Measurements from ENCODE around the gene MSRB1. TPM values are rescaled to one million over a fixed set of nuclear protein-coding genes. Genes with fewer than 3 reads are reported as not detected.
"Not testable (repeated sequence)": the region's sequence is repeated elsewhere in the genome, so short reads cannot be mapped to it uniquely, and the experiment has no call there.

MSRB1 gene
- polyA plus RNA-seq, 10 donors = 17.6 to 40.8 (median 27.6) TPM

DNA sequence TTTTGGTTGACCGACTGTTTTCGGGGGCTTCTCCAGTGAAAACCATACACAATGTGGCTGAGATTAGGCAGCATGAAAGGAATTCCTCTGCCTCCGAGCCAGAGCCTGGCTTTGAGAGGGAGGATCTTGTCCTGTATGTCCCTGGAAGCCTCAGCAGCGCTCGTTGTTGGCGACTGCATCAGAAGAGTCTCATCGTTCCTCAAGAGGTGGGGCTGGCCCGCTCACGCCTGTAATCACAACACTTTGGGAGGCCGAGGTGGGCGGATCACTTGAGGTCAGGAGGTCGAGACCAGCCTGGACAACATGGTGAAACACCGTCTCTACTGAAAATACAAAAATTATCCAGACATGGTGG lies 39.8 kb downstream of the MSRB1 start:
- DNase-seq = no peak

DNA sequence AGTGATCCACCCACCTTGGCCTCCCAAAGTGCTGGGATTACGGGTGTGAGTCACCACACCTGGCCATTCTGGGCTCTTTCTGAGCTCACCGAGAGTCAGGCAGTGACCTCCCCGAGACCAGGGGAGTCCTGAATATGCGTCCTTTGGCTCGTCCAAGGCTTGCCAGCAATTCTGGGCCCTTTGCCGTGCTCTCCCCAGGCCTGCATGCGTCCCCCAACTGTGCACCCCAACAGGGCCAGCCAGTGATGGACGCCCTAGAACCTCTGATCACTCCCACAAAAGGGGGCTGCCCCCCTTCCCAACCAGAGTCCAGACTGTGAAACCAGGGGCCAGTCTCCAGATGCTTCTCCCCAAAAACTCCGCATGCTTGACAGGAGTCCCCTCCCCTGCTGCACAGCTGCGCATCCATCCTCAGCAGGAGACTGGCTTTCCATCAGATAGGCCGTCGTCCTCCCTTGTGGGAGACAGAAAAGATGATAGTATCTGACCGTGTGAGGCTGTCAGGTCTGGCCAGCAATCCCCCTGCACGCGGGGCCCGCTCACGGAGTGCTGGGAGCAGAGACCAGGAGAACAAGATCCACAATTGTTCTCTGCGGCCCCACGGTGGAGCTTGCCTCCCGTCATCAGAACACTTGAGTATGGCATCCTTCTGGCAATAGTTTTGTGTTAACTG lies 40.3 kb downstream of the MSRB1 start:
- no peak for DNase-seq

DNA sequence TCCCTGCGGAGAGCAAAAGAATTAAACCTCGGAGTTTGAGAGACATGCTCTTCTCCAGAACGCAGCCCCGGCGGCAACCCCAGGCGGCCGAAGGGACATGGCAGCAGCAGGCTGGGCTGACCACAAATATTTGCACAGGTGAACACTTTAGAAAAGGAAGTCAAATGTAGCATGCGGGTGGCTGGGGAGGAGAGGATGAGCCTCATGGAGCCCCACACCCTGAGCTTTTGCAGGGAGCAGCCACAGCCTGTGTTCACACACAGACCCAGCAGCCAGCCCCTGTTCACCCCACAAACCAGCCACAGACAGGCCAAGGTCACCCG lies 42.6 kb downstream of the MSRB1 start:
- no peak for DNase-seq

DNA sequence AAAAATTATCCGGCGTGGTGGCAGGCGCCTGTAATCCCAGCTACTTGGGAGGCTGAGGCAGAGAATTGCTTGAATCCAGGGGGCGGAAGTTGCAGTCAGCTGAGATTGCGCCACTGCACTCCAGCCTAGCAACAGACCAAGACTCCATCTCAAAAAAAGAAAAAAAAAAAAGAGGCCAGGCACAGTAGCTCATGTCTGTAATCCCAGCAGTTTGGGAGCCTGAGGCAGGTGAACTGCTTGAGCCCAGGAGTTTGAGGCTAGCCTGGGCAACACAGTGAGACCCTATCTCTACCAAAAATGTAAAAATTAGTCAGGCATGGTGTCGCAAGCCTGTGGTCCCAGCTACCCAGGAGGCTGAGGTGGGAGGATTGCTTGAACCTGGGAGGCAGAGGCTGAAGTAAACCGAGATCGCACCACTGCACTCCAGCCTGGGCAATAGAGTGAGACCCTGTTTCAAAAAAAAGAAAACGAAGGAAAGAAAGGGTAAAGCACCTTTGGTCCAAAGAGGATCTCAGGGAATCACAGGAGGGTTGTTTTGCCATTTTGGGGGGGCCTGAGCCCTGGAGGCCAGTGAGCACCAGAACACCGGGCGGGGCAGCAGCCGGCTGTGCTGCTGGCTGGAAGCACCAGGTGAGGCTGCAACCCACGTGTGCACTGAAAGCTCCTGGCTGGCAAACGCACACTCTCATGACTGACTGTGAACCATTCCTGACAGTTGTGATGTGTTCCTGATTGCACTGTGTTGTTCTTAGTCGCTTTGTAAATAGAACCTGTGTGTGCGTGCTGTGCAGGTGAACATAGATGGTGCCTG lies 43.2 kb downstream of the MSRB1 start:
- no peak for DNase-seq

DNA sequence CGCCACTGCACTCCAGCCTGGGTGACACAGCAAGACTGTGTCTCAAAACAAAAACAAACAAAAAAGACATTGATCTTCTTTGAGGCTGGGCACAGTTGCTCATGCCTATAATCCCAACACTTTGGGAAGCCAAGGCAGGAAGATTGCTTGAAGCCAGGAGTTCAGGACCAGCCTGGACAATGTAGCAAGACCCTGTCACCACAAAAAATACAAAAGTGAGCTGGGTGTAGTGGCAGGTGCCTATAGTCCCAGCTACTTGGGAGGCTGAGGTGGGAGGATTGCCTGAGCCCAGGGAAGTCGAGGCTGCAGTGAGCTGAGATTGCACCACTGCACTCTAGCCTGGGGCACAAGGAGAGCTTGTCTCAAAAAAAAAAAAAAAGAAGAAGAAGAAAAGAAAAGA lies 45.3 kb downstream of the MSRB1 start:
- not testable (repeated sequence) for DNase-seq

DNA sequence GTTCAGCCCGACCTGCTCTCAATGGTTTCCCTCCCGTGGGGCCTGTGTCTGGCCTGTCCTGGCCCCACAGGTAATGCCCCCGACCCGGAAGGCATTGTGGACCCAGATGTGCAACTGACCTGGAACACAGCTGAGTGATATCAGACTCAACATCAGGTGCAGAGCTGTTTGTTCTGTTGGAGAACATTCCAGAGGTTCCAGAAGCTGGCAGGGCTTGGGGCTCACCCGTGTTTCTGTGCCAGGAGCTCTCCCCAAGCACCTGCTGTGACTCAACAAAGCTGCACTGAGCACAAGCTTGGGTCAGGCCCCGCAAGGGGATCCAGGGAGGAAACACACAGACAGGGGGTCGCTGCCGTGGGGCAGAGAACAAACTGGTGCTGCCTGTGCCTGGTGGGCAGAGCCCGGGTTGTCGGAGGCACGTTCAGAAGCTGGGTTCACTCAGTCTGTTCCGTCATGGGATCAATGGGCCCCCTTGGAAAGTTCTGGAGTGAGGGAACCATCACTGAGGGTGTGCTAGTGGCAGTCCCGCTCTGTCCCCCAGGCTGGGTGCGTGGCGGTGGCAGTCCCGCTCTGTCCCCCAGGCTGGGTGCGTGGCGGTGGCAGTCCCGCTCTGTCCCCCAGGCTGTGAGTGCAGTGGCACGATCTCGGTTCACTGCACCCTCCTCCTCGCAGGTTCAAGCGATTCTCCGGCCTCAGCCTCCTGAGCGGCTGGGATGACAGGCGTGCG lies 46.9 kb downstream of the MSRB1 start:
- DNase-seq = no peak

DNA sequence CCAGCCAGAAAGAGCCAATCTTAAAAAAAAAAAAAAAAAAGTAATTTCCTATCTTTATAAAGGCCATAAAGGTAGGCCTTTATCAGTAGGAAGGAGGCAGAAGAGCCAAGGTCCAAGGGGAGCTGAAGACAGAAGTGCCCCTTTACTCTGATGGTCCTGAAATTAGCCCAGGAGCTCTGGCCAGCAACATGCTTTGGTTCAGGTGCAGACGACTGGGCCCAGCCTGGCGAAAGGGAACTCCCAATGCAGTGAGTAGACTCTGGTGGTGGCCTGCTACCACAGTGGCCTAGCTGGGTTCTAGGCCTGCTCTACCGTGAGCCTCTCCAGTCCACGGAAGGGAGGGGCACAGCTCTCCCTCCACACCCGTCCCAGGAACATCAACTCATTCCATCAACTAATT lies 47.9 kb downstream of the MSRB1 start:
- no peak for DNase-seq

DNA sequence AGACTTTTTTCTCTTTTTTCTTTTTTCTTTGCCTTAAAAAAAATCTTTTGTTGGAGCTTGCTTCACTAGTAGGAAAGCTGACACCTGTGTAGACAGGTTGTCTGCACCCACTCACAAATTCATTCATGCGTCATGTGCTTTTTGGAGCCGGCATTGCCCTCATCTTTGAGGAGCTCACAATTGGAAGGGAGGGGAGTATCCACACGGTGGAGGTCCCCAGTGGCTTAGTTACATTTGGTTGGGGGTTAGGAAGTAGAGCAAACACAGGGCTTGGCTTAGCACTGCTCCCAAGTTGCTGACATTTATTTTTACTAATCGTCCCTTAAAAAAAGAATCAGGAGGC lies 52.3 kb downstream of the MSRB1 start:
- no peak for DNase-seq

DNA sequence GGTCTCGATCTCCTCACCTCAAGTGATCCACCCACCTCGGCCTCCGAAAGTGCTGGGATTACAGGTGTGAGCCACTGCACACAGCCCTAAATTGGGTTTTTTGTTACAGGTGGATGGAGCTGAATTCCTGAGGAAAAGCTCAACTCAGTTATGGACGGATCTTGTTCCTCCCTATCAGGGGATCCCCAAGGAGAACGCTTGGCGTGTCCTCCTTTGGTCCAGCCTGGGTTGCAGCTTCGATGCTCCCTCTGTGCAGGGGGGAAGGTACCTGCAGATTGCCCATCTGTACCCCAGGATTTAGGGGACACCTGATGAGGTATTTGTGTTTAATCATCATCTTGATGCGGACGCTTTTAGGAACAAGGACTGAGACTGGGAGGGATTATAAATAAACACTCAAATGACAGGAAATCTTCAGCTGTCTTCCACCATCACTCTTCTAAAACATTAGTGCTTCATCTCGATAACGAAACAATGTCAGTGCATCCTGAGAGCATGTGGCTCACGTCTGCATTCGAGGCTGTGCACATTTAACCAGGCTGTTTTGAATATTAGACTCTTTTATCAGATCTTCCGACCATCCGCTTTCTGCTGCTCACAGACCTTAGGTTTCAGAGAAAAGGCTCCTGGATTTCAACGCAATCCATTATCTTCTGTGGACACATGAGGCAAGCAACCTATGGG lies 52.8 kb downstream of the MSRB1 start:
- no peak for DNase-seq

Other genes starting within 250 kb of the MSRB1 start
- gene MAPK8IP3, start 237.0 kb downstream of the MSRB1 start, polyA plus RNA-seq (ENCODE audit: insufficient read length in 10 of 10) = 10 to 100 TPM; 26.7 to 62.9 (median 42.3) TPM
- gene NME3, start 171.7 kb downstream of the MSRB1 start, polyA plus RNA-seq (ENCODE audit: insufficient read length in 10 of 10) = 10 to 100 TPM; 11.2 to 33.1 (median 17.3) TPM
- 1 to 10 TPM; 3.5 to 8.5 (median 5.5) TPM for gene EME2, start 170.4 kb downstream of the MSRB1 start, polyA plus RNA-seq (ENCODE audit: insufficient read length in 10 of 10)
- gene MRPS34, start 170.1 kb downstream of the MSRB1 start, polyA plus RNA-seq (ENCODE audit: insufficient read length in 10 of 10) = 10 to 100 TPM; 31.4 to 56.5 (median 38.5) TPM
- gene SPSB3, start 160.6 kb downstream of the MSRB1 start, polyA plus RNA-seq (ENCODE audit: insufficient read length in 10 of 10) = 10 to 100 TPM; 15.3 to 24.8 (median 22.5) TPM
- 10 to 100 TPM; 28.6 to 49.6 (median 35.7) TPM for gene NUBP2, start 160.2 kb downstream of the MSRB1 start, polyA plus RNA-seq (ENCODE audit: insufficient read length in 10 of 10)
- gene IGFALS, start 149.5 kb downstream of the MSRB1 start, polyA plus RNA-seq (ENCODE audit: insufficient read length in 10 of 10) = under 1 TPM in 9 of 10 donors, not detected in 1; 0.21 to 0.49 (median 0.26) TPM
- 10 to 100 TPM; 28.9 to 45.3 (median 35.9) TPM for gene HAGH, start 116.4 kb downstream of the MSRB1 start, polyA plus RNA-seq (ENCODE audit: insufficient read length in 10 of 10)
- 10 to 100 TPM; 14.5 to 25.5 (median 18.7) TPM for gene FAHD1, start 116.0 kb downstream of the MSRB1 start, polyA plus RNA-seq (ENCODE audit: insufficient read length in 10 of 10)
- 1 to 10 TPM in 1 of 10 donors, under 1 TPM in 8, not detected in 1; 0.08 to 2.4 (median 0.50) TPM for gene MEIOB, start 71.0 kb downstream of the MSRB1 start, polyA plus RNA-seq (ENCODE audit: insufficient read length in 10 of 10)
- gene HS3ST6, start 24.8 kb downstream of the MSRB1 start, polyA plus RNA-seq (ENCODE audit: insufficient read length in 10 of 10) = 1 to 10 TPM in 2 of 10 donors, not detected in 8; 1.6 to 4.3 TPM
- 10 to 100 TPM in 9 of 10 donors, 1 to 10 TPM in 1; 9.1 to 73.5 (median 46.2) TPM for gene RPL3L, start 11.5 kb upstream of the MSRB1 start, polyA plus RNA-seq (ENCODE audit: insufficient read length in 10 of 10)
- gene NDUFB10, start 16.3 kb upstream of the MSRB1 start, polyA plus RNA-seq (ENCODE audit: insufficient read length in 10 of 10) = 100 to 1,000 TPM; 111 to 148 (median 127) TPM
- 1,000 to 10,000 TPM; 2,391 to 3,374 (median 3,214) TPM for gene RPS2, start 21.6 kb upstream of the MSRB1 start, polyA plus RNA-seq (ENCODE audit: insufficient read length in 10 of 10)
- gene RNF151, start 23.7 kb upstream of the MSRB1 start, polyA plus RNA-seq (ENCODE audit: insufficient read length in 10 of 10) = not detected
- gene TBL3, start 28.9 kb upstream of the MSRB1 start, polyA plus RNA-seq (ENCODE audit: insufficient read length in 10 of 10) = 10 to 100 TPM; 18.7 to 35.0 (median 27.8) TPM
- 1 to 10 TPM in 4 of 10 donors, under 1 TPM in 6; 0.18 to 1.5 (median 0.77) TPM for gene NOXO1, start 38.3 kb upstream of the MSRB1 start, polyA plus RNA-seq (ENCODE audit: insufficient read length in 10 of 10)
- gene GFER, start 41.0 kb upstream of the MSRB1 start, polyA plus RNA-seq (ENCODE audit: insufficient read length in 10 of 10) = 10 to 100 TPM; 12.4 to 18.7 (median 15.5) TPM
- 1 to 10 TPM in 5 of 10 donors, under 1 TPM in 5; 0.46 to 2.1 (median 0.98) TPM for gene SYNGR3, start 46.8 kb upstream of the MSRB1 start, polyA plus RNA-seq (ENCODE audit: insufficient read length in 10 of 10)
- gene ZNF598, start 66.6 kb upstream of the MSRB1 start, polyA plus RNA-seq (ENCODE audit: insufficient read length in 10 of 10) = 10 to 100 TPM; 13.7 to 25.1 (median 18.8) TPM
- 1 to 10 TPM in 6 of 10 donors, under 1 TPM in 4; 0.59 to 4.1 (median 1.3) TPM for gene NPW, start 76.6 kb upstream of the MSRB1 start, polyA plus RNA-seq (ENCODE audit: insufficient read length in 10 of 10)
- gene NHERF2, start 83.7 kb upstream of the MSRB1 start, polyA plus RNA-seq (ENCODE audit: insufficient read length in 10 of 10) = 10 to 100 TPM; 28.3 to 62.6 (median 36.9) TPM
- gene NTHL1, start 104.6 kb upstream of the MSRB1 start, polyA plus RNA-seq (ENCODE audit: insufficient read length in 10 of 10) = 10 to 100 TPM in 5 of 10 donors, 1 to 10 TPM in 5; 7.4 to 16.9 (median 10.3) TPM
- 100 to 1,000 TPM in 1 of 10 donors, 10 to 100 TPM in 9; 62.2 to 104 (median 75.1) TPM for gene TSC2, start 104.8 kb upstream of the MSRB1 start, polyA plus RNA-seq (ENCODE audit: insufficient read length in 10 of 10)
- gene PKD1, start 192.7 kb upstream of the MSRB1 start, polyA plus RNA-seq (ENCODE audit: insufficient read length in 10 of 10) = 100 to 1,000 TPM in 9 of 10 donors, 10 to 100 TPM in 1; 86.8 to 161 (median 120) TPM
- 1 to 10 TPM in 3 of 10 donors, under 1 TPM in 7; 0.33 to 1.7 (median 0.53) TPM for gene RAB26, start 205.4 kb upstream of the MSRB1 start, polyA plus RNA-seq (ENCODE audit: insufficient read length in 10 of 10)
- 10 to 100 TPM; 37.8 to 52.6 (median 44.7) TPM for gene TRAF7, start 212.6 kb upstream of the MSRB1 start, polyA plus RNA-seq (ENCODE audit: insufficient read length in 10 of 10)